A549 treated with Hydrocortisone at 1 μM for 4 hours (cell line): Measurements from ENCODE around the gene RANBP3. TPM values are rescaled to one million over a fixed set of nuclear protein-coding genes. Genes with fewer than 3 reads are reported as not detected.

ENCODE experiments used
- total RNA-seq: library from RNA; stranded (reverse); fragments of 200-300 nt; extraction: Qiagen RNA extraction; gene quantifications from 5 replicates; pipeline ENCODE4 v1.2.3, GENCODE V29; 2022

The RANBP3 gene
- 38.4 to 44.0 TPM (median 40.2 TPM) in 5 replicates for total RNA-seq

GRCh38 chr19:5977785-5978605 is at the start of gene RANBP3:
TSS of gene RANBP3 (minus strand) at chr19:5978140. CDS start at chr19:5978082, 58 bp downstream.

GRCh38 chr19:5913739-5914357 is 64.1 kb downstream of the RANBP3 start, which contains the start of gene CAPS:
TSS of gene CAPS (plus strand) at chr19:5914254. CDS start at chr19:5914407, 153 bp downstream.

GRCh38 chr19:5904352-5905113 is 73.4 kb downstream of the RANBP3 start, which contains the start of gene VMAC:
TSS of gene VMAC (plus strand) at chr19:5904872. CDS start at chr19:5904891, 19 bp downstream.

GRCh38 chr19:5903624-5904351 is 74.2 kb downstream of the RANBP3 start, which contains the start of gene NDUFA11:
TSS of gene NDUFA11 (minus strand) at chr19:5903790. CDS start at chr19:5903708, 82 bp downstream.

Other genes with a start within 250 kb of the RANBP3 start
- 1.3 to 2.8 TPM (median 2.4 TPM) in 5 replicates for gene PRR22, start 193.4 kb downstream of the RANBP3 start, total RNA-seq
- gene DUS3L, start 187.0 kb downstream of the RANBP3 start, total RNA-seq = 26.8 to 30.4 TPM (median 28.9 TPM) in 5 replicates
- 0.55 to 1.4 TPM (median 1.2 TPM) in 5 replicates for gene NRTN, start 173.1 kb downstream of the RANBP3 start, total RNA-seq
- gene FUT6, start 138.4 kb downstream of the RANBP3 start, total RNA-seq = not detected in 5 replicates
- gene FUT3, start 126.7 kb downstream of the RANBP3 start, total RNA-seq = 0.05 to 0.06 TPM in 2 of 5 replicates, not detected in the others
- not detected in 5 replicates for gene FUT5, start 107.6 kb downstream of the RANBP3 start, total RNA-seq
- 181 to 306 TPM (median 282 TPM) in 5 replicates for gene NDUFA11, start 74.3 kb downstream of the RANBP3 start, total RNA-seq
- gene VMAC, start 73.3 kb downstream of the RANBP3 start, total RNA-seq = 0.34 to 0.62 TPM (median 0.58 TPM) in 5 replicates
- gene CAPS, start 63.9 kb downstream of the RANBP3 start, total RNA-seq = 0.74 to 1.9 TPM (median 1.4 TPM) in 5 replicates
- gene RFX2, start 132.4 kb upstream of the RANBP3 start, total RNA-seq = 6.1 to 7.7 TPM (median 7.1 TPM) in 5 replicates
- gene ACSBG2, start 157.5 kb upstream of the RANBP3 start, total RNA-seq = not detected in 5 replicates